ENCODE data around the gene TPM2.
"Not testable (repeated sequence)": the region's sequence is repeated elsewhere in the genome, so short reads cannot be mapped to it uniquely, and the experiment has no call there.

Gene TPM2

DNA sequence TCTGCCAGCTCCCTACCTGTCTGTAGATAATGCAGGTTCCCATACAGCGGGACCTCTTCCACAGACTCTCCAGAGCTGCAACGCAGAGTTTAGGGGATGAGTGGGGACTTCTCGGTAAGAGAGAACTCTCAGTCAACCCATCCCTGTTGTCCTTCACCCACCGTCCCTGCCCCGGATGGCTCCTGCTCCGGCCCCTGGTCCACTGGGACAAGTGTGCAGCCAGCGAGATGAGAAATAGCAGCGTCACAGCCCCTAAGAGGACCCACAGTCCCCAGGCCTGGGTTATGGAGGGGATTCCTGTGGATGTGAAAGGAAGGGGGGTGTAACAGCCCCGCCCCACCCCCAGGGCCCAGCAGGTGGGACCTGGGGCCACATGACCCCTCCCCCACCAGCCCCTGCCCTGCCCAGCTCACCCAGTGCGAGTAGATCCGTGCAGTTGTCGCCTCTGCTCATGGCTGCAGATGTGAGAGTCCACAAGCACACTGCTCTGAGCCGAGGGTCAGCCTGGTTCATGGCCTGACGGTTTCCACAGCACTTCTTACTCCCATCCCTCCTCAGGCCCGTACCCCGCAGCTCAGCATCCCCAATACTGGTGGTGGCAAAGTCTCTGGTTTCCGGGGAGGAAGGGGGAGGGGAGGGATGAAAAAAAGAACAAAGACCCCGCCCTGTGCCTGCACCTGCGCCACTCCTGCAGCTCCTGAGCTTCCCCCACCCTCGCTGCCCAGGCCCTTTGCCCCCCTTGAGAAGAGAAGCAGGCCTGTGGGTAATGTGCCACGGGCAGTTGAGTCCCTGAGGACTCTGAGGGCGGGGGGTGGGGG is 39.2 kb downstream of the TPM2 start, which contains the start of gene SIT1:
Gene SIT1 (minus strand): TSS at position 591 of the 818 bp plus-strand sequence. CDS start 78 bp downstream, at position 513.
- DNase-seq = no peak

DNA sequence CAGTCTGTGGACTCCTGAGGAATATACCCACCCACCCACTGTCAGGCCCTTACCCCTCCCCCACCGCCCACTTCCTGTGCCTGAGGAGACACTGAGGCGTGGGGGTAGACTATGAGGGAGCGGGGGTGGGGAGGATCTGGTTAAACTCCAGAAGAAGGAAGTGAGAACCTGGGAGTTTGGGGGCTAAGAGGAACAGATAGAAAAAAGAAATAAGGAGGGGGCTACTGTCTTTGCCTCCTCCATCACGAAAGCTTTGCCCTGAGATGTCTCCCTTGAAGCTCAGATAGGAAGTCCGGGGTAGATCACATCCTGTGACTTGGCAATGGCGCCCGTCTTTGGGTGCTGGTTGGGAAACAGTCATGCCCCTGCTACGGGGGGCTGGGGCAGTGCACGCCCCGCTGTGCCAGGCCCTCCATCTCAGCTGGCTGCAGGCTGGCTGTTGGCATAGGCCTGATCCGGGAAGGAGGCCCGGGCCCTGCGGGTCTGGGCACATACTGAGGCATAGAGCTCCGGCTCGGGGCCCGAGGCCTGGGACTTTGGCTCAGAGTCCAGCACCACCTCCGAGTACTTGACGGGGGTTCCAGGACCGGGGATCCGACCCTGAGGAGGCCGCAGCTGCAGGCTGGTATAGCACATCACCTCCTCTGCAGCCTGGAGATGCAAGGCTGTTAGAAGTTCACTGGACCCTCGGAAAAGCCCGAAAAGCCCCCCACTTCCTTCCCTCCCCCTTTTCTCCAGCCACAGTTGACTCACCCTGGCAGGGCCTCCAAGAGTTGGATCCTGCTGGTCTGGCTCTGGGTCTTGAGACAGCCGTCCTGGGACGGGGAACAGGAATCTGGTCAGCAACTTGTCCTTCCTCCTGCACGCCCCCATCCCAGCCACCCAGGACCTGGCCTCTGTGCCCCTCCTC is 40.0 kb downstream of the TPM2 start:
- no peak for DNase-seq

DNA sequence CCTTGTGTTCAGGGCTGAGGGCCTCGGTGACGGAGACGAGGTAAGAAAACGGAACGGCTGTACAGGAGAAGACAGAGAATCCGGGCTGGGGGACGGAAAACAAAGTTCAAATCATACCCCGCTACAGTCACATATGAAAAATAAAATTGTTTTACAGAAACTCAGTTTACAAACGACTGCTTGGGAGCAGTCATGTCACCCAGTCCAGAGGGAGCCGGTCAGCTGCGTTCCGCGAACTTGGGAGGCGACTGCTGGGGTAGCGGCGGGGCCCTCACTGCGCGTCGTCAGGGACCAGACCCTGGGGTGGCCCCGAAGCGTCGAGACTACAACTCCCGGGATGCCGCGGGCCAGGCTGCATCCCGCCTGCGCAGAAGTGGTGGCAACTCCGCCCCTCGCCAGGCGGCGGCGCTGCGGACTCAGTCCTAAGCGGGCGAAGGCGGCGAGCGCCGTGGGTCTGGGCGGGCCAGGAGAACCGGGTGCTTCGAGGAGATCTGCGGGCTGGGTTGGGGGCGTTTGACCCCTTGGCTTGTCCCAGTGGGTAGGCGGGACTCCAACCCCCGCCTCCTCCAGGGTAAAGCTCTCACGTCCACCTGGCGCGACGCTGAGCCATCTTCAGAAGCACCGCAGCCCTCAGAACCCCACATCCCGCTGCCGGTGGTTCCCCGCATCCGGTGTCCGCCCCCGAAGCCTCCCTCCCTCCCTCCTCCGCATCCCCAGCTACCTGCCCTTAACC is 43.0 kb downstream of the TPM2 start:
- DNase-seq = peak; percentile 81

DNA sequence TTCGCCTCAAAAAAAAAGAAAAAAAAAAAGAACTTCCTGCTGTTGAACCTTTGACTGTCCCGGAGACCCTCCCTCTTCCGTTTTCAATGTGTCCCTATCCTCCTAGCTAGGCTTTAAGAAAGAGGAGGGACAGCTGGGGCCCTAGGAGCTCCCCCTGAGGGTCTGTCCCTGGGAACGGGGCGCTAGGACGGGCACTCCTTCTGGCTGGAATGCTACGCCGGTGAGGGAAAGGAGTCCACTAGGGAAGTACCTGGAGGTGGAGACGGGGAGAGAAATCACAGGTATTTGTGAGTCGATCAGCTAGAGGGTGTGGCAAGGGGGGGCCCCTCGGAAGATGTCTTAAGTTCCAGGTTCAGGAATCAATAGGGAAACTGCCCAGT is 43.6 kb downstream of the TPM2 start:
- DNase-seq = peak; percentile 13

DNA sequence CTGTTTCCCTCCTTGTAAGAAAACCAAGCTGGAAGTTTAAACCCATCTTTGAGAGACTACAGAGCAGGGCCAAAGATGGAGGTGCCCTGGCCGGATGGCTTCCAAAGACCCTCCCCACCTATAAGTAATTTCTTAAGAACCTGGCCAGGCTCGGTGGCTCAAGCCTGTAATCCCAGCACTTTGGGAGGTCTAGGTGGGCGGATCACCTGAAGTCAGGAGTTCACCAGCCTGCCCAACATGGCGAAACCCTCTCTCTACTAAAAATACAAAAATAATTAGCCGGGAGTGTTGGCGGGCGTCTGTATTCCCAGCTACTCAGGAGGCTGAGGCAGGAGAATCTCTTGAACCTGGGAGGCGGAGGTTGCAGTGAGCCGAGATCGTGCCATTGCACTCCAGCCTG is 44.0 kb downstream of the TPM2 start:
- not testable (repeated sequence) for DNase-seq

DNA sequence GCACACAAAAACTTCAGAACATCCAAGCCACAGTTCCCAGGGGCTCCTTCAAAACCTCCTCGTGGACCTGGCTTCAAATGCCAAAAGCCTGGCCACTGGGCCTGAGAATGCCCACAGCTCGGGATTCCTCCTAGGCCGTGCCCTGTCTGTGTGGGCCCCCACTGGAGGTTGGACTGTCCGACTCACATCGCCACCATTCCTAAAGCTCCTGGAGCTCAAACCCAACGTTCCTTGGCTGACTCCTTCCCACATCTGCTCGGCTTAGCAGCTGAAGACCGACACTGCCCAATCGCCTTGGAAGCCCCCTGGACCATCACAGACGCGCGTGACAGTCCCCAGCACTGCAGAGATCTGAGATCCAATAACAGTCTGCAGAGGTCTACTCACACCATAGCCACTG is 46.7 kb downstream of the TPM2 start:
- no peak for DNase-seq

DNA sequence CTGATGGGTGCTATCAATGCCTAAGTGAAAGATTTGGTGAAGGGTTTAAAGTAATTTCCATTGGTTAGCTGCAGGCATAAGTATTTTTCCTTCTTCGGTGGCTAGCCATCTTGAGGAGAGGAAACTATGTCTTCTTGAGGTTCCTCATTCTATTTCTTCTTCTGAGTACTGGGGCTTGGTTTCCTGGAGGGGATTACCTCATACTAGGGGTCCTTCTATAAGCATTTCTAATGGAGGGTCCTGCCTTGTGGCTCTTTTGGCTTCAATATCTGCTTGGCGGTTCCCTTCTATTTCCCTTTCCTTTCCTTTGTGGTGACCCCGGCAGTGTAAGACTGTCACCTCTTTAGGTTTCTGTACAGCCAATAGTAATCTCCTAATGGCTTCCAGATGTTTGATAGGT is 48.2 kb downstream of the TPM2 start:
- DNase-seq = not testable (repeated sequence)

DNA sequence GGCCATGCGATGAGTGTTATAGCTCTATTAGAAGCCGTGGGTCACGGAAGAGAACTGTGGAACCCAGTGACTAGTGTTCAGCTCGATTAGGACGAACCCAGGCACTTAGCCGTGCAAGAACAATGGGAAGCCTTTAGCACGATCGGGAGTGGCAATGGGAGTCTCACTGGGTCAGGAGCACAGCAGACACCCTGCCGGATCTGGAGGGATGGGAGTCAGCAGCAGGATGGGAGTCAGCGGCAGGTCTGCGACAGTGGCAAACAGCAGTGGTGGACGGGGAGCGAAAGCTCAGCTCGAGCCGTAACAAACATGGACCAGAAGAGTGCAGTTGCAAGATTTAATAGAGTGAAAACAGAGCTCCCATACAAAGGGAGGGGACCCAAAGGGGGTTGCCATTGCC is 49.3 kb downstream of the TPM2 start:
- DNase-seq = not testable (repeated sequence)

DNA sequence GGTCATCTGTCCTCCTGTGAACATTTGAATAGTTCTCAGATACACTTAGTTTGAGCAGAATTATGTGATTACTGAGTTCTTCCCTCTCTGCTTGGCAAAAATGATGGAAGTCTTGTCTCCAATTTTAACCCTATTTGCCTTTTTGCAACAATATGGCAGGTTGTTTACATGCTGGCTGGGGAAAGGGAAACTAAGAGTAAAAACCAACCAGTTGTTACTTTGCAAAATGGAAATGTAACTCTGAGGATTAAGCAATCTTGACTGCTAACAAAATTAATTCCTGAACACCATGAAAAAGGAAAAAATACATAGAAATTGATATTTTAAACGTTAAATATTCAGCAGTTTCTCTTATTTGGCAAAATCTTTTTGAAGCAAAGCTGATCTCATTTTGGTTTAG is 50.1 kb downstream of the TPM2 start:
- no peak for DNase-seq

DNA sequence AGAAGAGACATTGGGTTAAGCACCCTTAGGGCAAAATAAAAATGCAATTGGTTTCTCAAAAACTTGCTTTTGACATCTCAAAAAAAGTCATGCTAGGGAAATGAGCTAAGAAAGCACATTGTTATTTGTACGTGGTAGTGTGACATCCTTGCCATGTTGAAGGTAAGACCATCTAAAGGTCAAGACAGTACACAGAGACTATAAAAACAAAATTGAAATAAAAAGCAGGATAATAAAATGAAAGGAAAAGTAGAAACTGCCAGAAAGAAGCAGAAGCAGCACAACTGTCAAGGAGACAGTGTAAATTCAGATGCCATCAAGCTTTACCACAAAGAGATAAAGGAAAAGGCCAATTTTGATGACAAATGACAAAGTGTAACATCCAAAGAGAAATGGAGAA is 50.5 kb downstream of the TPM2 start:
- not testable (repeated sequence) for DNase-seq

DNA sequence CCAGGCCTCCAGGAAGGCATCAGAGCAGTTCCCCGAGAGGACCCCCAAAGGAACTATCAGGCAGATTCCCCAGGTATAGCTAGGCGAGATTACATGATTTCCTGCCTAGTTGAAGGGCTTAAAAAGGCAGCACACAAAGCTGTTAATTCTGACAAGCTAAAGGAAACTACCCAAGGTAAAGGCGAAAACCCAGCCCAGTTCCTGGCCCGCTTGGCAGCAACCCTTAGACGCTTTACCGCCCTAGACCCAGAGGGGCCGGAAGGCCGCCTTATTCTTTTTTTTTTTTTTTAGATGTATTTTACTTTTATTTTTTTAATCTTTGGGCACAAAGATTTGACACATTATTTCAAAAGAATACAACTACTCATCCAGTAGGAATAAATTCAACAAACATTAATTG is 51.0 kb downstream of the TPM2 start:
- DNase-seq = not testable (repeated sequence)

DNA sequence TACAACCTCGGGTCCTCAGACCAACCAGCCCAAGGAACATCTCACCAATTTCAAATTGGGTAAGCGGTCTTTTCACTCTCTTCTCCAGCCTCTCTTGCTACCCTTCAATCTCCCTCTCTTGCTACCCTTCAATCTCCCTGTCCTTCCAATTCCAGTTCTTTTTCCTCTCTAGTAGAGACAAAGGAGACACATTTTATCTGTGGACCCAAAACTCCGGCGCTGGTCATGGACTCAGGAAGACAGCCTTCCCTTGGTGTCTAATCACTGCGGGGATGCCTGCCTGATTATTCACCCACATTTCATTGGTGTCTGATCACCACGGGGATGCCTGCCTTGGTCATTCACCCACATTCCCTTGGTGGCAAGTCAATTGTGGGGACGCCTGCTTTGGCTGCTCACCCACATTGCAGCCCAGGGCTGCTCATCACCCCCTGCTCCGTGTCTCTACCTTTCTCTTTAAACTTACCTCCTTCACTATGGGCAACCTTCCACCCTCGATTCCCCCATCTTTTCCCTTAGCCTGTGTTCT is 52.2 kb downstream of the TPM2 start:
- not testable (repeated sequence) for DNase-seq

DNA sequence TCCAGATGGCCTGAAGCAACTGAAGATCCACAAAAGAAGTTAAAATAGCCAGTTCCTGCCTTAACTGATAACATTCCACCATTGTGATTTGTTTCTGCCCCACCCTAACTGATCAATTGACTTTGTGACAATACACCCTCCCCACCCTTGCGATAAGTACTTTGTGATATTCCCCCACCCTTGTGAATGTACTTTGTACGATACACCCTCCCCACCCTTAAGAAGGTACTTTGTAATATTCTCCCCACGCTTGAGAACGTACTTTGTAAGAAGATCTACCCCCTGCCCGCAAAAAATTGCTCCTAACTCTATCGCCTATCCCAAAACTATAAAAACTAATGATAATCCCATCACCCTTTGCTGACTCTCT is 52.9 kb downstream of the TPM2 start:
- DNase-seq = not testable (repeated sequence)

DNA sequence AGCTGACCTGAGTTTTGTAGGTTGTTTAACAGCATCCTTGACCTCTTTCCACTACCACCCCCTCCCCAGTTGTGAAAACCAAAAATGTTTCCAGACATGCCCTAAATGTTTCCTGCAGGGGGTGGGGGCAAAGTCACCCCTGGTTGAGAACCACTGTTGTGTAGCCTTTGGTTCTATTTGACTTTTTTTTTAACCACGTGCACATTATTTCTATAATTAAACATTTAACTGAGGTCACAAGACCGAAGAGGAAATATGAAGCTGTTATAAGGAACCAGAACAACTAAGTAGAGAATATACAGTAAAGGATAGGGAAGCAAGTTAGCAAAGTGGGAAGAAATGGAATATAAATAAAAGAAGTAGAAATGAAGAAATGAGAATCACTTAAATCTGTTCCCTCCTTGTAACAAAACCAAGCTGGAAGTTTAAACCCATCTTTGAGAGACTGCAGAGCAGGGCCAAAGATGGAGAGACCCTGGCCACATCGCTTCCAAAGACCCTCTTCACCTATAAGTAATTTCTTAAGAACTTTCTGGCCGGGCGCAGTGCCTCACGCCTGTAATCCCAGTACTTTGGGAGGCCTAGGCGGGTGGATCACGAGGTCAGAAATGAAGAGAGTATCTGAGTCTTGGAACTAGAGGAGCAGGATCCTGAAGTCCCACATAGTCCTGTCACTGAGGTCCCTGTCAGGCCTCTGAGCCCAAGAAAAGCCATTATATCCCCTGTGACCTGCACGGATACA is 53.4 kb downstream of the TPM2 start:
- DNase-seq = no peak

DNA sequence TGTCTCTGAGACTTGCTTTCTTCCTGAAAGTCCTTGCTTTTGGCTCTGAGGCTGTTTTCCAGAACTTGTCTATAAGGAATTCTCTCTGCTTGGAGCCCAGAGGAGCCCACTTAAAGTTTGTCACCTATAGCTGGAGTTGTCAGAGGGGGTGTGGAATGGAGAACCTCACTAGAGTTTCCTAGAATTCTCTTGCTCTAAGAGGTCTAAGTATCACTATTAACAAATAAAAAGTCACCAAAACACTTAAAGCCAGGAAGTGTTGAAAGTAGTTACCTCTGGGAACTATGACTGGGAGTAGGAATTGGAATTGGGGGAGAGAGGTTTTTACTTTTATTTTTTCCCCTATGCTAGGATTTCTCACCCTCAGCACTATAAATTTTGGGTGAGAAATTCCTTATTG is 54.0 kb downstream of the TPM2 start:
- no peak for DNase-seq
